Left lung (tissue), 10 donors: ENCODE measurements around the gene CHST10. TPM values are rescaled to one million over a fixed set of nuclear protein-coding genes. Genes with fewer than 3 reads are reported as not detected.

Experiments used
- ATAC-seq: fragments of 200-7000 bp; cut with Tn5 transposase; one replicate; pipeline ENCODE4 v1.9.1; 2020; ENCODE audit warnings: moderate library complexity
- DNase-seq, 4 donors: peaks; one replicate each; pipeline ENCODE4 v3.0.0-alpha.2; 2013 to 2020
- H3K27ac ChIP-seq, 2 donors: fragments of 200-600 bp; sonication (generic) in 1 of 2; one replicate each; pipeline versions ENCODE4 v1.5.0 to v1.8.0; 2020 to 2021
- H3K27me3 ChIP-seq, 2 donors: fragments of 200-600 bp; sonication (generic) in 1 of 2; one replicate each; pipeline versions ENCODE4 v1.5.0 to v1.8.0; 2020 to 2021
- H3K36me3 ChIP-seq, 2 donors: fragments of 200-600 bp; sonication (generic) in 1 of 2; one replicate each; pipeline versions ENCODE4 v1.5.0 to v1.8.0; 2020 to 2021
- H3K4me1 ChIP-seq, 2 donors: fragments of 200-600 bp; one replicate each; pipeline ENCODE4 v1.8.0; 2021
- H3K4me3 ChIP-seq, 2 donors: fragments of 200-600 bp; sonication (generic) in 1 of 2; one replicate each; pipeline versions ENCODE4 v1.5.0 to v1.8.0; 2020 to 2021; ENCODE audit warnings: mild to moderate bottlenecking in 1 of 2
- H3K9me3 ChIP-seq, 2 donors: fragments of 200-600 bp; sonication (generic) in 1 of 2; one replicate each; pipeline versions ENCODE4 v1.5.0 to v1.8.0; 2020 to 2021
- CTCF ChIP-seq, 2 donors: fragments of 200-600 bp; sonication (generic) in 1 of 2; IDR thresholded peaks; one replicate each; pipeline versions ENCODE4 v1.5.0 to v1.8.0; 2021; ENCODE audit warnings: antibody characterized with exemption in 2 of 2
- intact Hi-C, 2 donors: fragments of 100-400 bp; cut with DNase I; formaldehyde crosslinking; loops; one replicate each; pipeline versions ENCODE4 v1.11.2 to v1.14.2; 2022
- polyA plus RNA-seq, 6 donors: library from polyadenylated mRNA; unstranded; fragments of 120-200 nt; gene quantifications; one replicate each; pipeline ENCODE4 v1.2.1, GENCODE V29; 2013; ENCODE audit not compliant: insufficient read length in 6 of 6
- total RNA-seq, 2 donors: library from RNA; stranded (reverse); fragmentation: NEBNext Ultra II Directional; extraction: Animal tissue kit (Norgen Biotek cat#: 25700); gene quantifications; one replicate each; pipeline ENCODE4 v1.2.1, GENCODE V29; 2021
- donor health status: DM: no; HTN: yes; CAD: no.
- donor health status: DM: no; HTN: no; CAD: no.

CHST10 gene
- total and polyA plus RNA-seq, 8 donors: 7.3 to 32.1 (median 28.7) TPM

GRCh38 chr2:100451734-100452133, 34.3 kb upstream of the CHST10 start:
- DNase-seq: no peak
- intact Hi-C loops: no loop called here
- H3K27ac ChIP-seq: no peak overlapping the region
- H3K36me3 ChIP-seq: no peaks in the 10 kb centered on the region
- H3K4me3 ChIP-seq: no peak overlapping the region
- no peak for ATAC-seq
- peaks cover 0 to 17% of the 10 kb centered on the region in 2 donors for H3K9me3 ChIP-seq
- peaks cover 0 to 6% of the 10 kb centered on the region in 2 donors for H3K27me3 ChIP-seq
- no peaks in the 10 kb centered on the region for H3K4me1 ChIP-seq
- TF ChIP-seq CTCF (IDR thresholded peaks at IDR 0.05): no peak

GRCh38 chr2:100451092-100451491, 33.6 kb upstream of the CHST10 start:
- Histone ChIP-seq H3K27me3 (peaks cover 0 to 6% of the 10 kb centered on the region in 2 donors), H3K4me1 (no peaks in the 10 kb centered on the region), H3K27ac (no peak overlapping the region), H3K4me3 (no peak overlapping the region), H3K36me3 (no peaks in the 10 kb centered on the region), H3K9me3 (peaks cover 0 to 11% of the 10 kb centered on the region in 2 donors)
- no peak for TF ChIP-seq CTCF (IDR thresholded peaks at IDR 0.05)
- intact Hi-C loops: no loop called here
- DNase-seq (no peak), ATAC-seq (no peak)

- H3K27ac ChIP-seq: no peak overlapping the region
- no peaks in the 10 kb centered on the region for H3K27me3 ChIP-seq
- peaks cover 0 to 3% of the 10 kb centered on the region in 2 donors for H3K9me3 ChIP-seq
- intact Hi-C loops: no loop called here
- no peak for TF ChIP-seq CTCF (IDR thresholded peaks at IDR 0.05)
- no peak for DNase-seq
- H3K4me1 ChIP-seq: no peaks in the 10 kb centered on the region
- no peak for ATAC-seq
- H3K4me3 ChIP-seq: no peak overlapping the region
- H3K36me3 ChIP-seq: no peaks in the 10 kb centered on the region
Observed at GRCh38 chr2:100446696-100447095, 29.2 kb upstream of the CHST10 start.

GRCh38 chr2:100437751-100438150, 20.3 kb upstream of the CHST10 start:
- no peak for ATAC-seq
- no peak overlapping the region for H3K4me3 ChIP-seq
- no peaks in the 10 kb centered on the region for H3K27me3 ChIP-seq
- H3K9me3 ChIP-seq: no peaks in the 10 kb centered on the region
- no peak overlapping the region for H3K27ac ChIP-seq
- no peaks in the 10 kb centered on the region for H3K4me1 ChIP-seq
- TF ChIP-seq CTCF (IDR thresholded peaks at IDR 0.05): no peak
- DNase-seq: no peak
- intact Hi-C loops: no loop called here
- H3K36me3 ChIP-seq: no peaks in the 10 kb centered on the region

GRCh38 chr2:100429726-100430125, 12.3 kb upstream of the CHST10 start:
- intact Hi-C loops: no loop called here
- TF ChIP-seq CTCF (IDR thresholded peaks at IDR 0.05): no peak

More at GRCh38 chr2:100429726-100430125, 12.3 kb upstream of the CHST10 start:
- Histone ChIP-seq H3K4me3 (no peak overlapping the region), H3K4me1 (peaks cover 0 to 8% of the 10 kb centered on the region in 2 donors), H3K36me3 (no peaks in the 10 kb centered on the region), H3K27me3 (no peaks in the 10 kb centered on the region), H3K27ac (no peak overlapping the region), H3K9me3 (peaks cover 0 to 3% of the 10 kb centered on the region in 2 donors)
- no peak for DNase-seq
- no peak for ATAC-seq
